Stimulated activated CD8-positive, alpha-beta memory T cell treated with anti-CD3 and anti-CD28 coated beads, Interleukin-15, amount 100 ng/mL, for 48 hours (primary cell): ENCODE data around the gene CLEC2B.

Experiments used
- DNase-seq, 2 donors: peaks; one replicate each; pipeline ENCODE4 v3.0.0-alpha.2; 2020; ENCODE audit warnings: low read depth in 2 of 2

The CLEC2B gene

DNA sequence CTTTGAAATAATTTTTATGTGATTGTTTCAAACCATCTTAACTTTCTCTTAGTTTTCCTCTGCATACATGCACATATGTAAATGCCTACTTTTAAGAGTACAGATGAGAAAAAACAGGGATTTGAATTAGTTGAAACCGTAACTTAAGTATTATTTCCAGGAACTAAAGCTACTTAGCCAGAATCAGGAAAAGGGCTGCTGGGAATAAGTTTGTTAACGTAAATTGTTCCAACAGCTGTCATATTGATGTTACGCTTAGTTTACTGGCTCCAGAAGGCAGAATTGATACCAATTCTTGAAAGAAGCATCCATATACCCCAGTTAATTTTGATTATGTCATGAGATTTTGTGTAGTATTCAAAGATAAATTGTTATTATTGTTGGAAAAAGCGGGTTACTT is 59.8 kb downstream of the CLEC2B start:
- DNase-seq = no peak

DNA sequence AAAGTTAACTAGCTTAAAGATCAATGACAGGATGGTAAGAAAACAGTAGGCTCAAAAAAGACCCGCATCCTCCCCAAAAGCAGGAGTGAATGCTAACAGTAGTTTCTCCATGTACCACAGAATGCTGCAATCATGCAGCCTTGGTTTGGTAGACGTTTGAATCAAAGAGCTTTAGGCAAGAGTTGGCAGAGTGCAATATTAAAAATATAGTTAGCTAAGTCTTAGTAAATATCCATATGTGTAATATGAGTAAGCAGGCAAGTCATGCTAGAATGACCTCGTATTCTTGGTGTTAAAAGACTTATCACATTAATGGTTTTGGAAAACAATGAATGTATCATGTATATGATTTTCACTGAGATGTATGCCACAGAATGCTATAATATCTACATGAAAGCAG is 60.6 kb downstream of the CLEC2B start:
- DNase-seq = no peak

DNA sequence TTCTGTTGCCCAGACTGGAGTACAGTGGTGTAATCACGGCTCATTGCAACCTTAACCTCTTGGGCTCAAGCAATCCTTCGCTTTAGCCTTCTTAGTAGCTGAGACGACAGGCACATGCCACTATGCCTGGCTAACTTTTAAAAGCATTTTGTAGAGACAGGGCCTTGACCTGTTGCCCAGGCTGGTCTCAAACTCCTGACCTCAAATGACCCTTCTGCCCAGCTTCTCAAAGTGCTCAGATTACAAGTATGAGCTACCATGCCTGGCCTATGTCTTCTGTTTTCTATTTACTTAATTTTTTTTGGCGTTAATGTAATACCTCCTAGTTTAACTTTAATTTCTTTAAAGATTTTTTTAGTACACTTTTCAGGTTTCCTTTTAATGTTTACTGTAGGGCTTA is 62.4 kb downstream of the CLEC2B start:
- no peak for DNase-seq

DNA sequence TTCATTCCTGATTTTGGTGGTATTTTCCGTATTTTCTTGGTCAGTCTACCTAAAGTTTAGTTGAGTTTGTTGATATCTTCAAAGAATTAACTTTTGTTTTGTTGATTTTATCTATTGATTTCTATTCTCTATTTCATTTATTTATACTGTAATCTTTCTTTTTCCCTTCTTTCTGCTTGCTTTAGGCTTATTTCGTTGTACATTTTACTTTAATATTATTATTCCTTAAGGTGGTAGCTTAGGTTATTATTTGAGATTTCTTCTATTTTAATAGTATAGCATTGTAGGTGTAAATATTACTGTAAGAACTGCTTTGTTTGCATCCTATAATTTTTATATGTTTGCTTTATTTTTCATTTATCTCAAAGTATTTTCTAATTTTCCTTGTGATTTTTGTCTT is 63.3 kb downstream of the CLEC2B start:
- DNase-seq = no peak
